Measurements from ENCODE around the gene CNTNAP4. TPM values are rescaled to one million over a fixed set of nuclear protein-coding genes. Genes with fewer than 3 reads are reported as not detected.

Gene CNTNAP4
- total and polyA plus RNA-seq, 2 of the 8 experiments (the other 6 are each of a cell fraction or from before 2014, with no cell fraction given), result not detected

DNA sequence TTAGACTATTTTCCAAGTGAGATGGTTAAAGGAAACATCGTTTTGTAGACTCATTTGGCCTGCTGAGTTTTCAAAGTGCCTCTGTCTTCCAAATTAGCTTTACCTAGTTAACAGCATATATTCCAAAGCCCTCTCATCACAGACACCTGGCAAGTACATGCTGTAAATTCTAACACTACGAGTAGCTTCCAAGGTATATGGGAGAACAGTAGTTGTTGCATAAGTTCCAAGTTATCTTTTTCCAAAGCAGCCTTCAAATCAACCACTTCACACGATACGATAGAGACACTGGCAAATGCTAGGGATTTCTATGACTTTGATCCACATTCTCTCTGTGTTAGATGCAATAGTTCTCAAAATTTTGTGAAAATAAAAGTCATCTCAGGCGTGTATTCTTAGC, 299.3 kb downstream of the CNTNAP4 start (continued):
- no peak for TF ChIP-seq ATF2 (IDR thresholded peaks at IDR 0.05; ENCODE audit: low read length)
- TF ChIP-seq NRF1 (IDR thresholded peaks at IDR 0.05; ENCODE audit: low read depth, low read length), result no peak
- TF ChIP-seq CHD2 (IDR thresholded peaks at IDR 0.05; ENCODE audit: low read length), result no peak
- TF ChIP-seq KDM5A (IDR thresholded peaks at IDR 0.05; ENCODE audit: low read length), result no peak
- TF ChIP-seq TAF7 (optimal IDR thresholded peaks at IDR 0.05; ENCODE audit: borderline replicate concordance, low read depth, low read length), result no peak
- TF ChIP-seq NANOG (IDR thresholded peaks at IDR 0.05; ENCODE audit: insufficient read depth, low read depth, low read length, poor library complexity, severe bottlenecking), result no peak
